IPS-NIHi7 (cell line): ENCODE measurements around the gene ACVR2A.
A peak's percentile ranks its signal among the peaks of the same experiment; 100 is the strongest.

Experiments used
- DNase-seq: peaks from one replicate; pipeline ENCODE4 v3.0.0; 2012; ENCODE audit warnings: mixed read lengths; ENCODE audit errors: extremely low spot score

The ACVR2A gene

GRCh38 chr2:147924647-147925046 is 79.8 kb downstream of the ACVR2A start:
- DNase-seq, result no peak

GRCh38 chr2:147925886-147926285 is 81.1 kb downstream of the ACVR2A start:
- DNase-seq, result no peak

GRCh38 chr2:147927053-147927588 is 82.3 kb downstream of the ACVR2A start:
- DNase-seq, result no peak

GRCh38 chr2:147933931-147934330 is 89.1 kb downstream of the ACVR2A start:
- DNase-seq, result no peak

- DNase-seq, result no peak
These were observed 90.2 kb downstream of the ACVR2A start for GRCh38 chr2:147934881-147935620.

GRCh38 chr2:147937744-147938349 is 93.0 kb downstream of the ACVR2A start:
- DNase-seq, result peak; percentile 32

- no peak for DNase-seq
These were observed 94.5 kb downstream of the ACVR2A start for GRCh38 chr2:147939313-147939712.

GRCh38 chr2:147945660-147946059 is 100.8 kb downstream of the ACVR2A start:
- DNase-seq, result peak; percentile 16

GRCh38 chr2:147952118-147952517 is 107.3 kb downstream of the ACVR2A start:
- DNase-seq, result no peak

- DNase-seq, result no peak
These were observed 123.7 kb downstream of the ACVR2A start for GRCh38 chr2:147968571-147968970.

- DNase-seq, result no peak
These were observed 131.3 kb downstream of the ACVR2A start for GRCh38 chr2:147976102-147976501.

GRCh38 chr2:147977679-147978078 is 132.8 kb downstream of the ACVR2A start:
- no peak for DNase-seq
